ENCODE measurements around the gene SETD2. TPM values are rescaled to one million over a fixed set of nuclear protein-coding genes. Genes with fewer than 3 reads are reported as not detected.

Gene SETD2
- total RNA-seq, 2 experiments from 2014 or later, result 54.1 to 63.3 TPM

GRCh38 chr3:46981932-46982471, 181.9 kb downstream of the SETD2 start:
- Mint-ChIP-seq H3K4me3 (peak overlapping the region; percentile 70), H3K9me3 (no peaks in the 10 kb centered on the region), H3K36me3 (peaks cover 9% of the 10 kb centered on the region), H3K27ac (peak overlapping the region; percentile 64), H3K4me1 (peaks cover 56% of the 10 kb centered on the region), H3K27me3 (no peaks in the 10 kb centered on the region)
- ATAC-seq (ENCODE audit: low read depth), result no peak
- POLR2A ChIA-PET, result interaction anchor here (0.6 to 1.6 kb wide), 4 partner anchors 10 to 615 kb away, joined by 3 to 4 read pairs (median 3); no protein-coding TSS in a partner anchor
- DNase-seq, result no peak

GRCh38 chr3:46979958-46980497, 183.9 kb downstream of the SETD2 start:
- DNase-seq, result no peak
- Mint-ChIP-seq H3K27me3 (no peaks in the 10 kb centered on the region), H3K4me3 (peak overlapping the region; percentile 92), H3K9me3 (no peaks in the 10 kb centered on the region), H3K36me3 (peaks cover 14% of the 10 kb centered on the region), H3K27ac (peak overlapping the region; percentile 83), H3K4me1 (peaks cover 42% of the 10 kb centered on the region)
- peak; percentile 12 for ATAC-seq (ENCODE audit: low read depth)
- POLR2A ChIA-PET, result interaction anchor here (0.6 to 4.5 kb wide), 18 partner anchors 7 to 401 kb away, joined by 3 to 33 read pairs (median 6); partner anchors contain the start of genes PTPN23 and SETD2

GRCh38 chr3:46978985-46979944, 184.6 kb downstream of the SETD2 start, which contains the start of gene NBEAL2:
Gene NBEAL2, plus strand, starts transcription at chr3:46979666. Its CDS starts 196 bp downstream, at chr3:46979862.
- POLR2A ChIA-PET, result interaction anchor here (0.6 to 4.5 kb wide), 19 partner anchors 8 to 401 kb away, joined by 3 to 33 read pairs (median 6); partner anchors contain the start of genes PTPN23 and SETD2
- Mint-ChIP-seq H3K4me3 (peak within 1 kb of the TSS; percentile 92), H3K27ac (peak within 1 kb of the TSS; percentile 89), H3K36me3 (peaks cover 16% of the 10 kb centered on the region), H3K27me3 (no peaks in the 10 kb centered on the region), H3K4me1 (peaks cover 43% of the 10 kb centered on the region), H3K9me3 (no peaks in the 10 kb centered on the region)
- DNase-seq (peak; percentile 96), ATAC-seq (ENCODE audit: low read depth) (peak; percentile 80)

GRCh38 chr3:46978381-46978780, 185.5 kb downstream of the SETD2 start:
- POLR2A ChIA-PET, result interaction anchor here (1.3 to 4.5 kb wide), 4 partner anchors 9 to 31 kb away, joined by 5 to 33 read pairs (median 8); no protein-coding TSS in a partner anchor
- Mint-ChIP-seq H3K4me3 (peak overlapping the region; percentile 98), H3K27ac (peak overlapping the region; percentile 89), H3K4me1 (peaks cover 47% of the 10 kb centered on the region), H3K36me3 (peaks cover 21% of the 10 kb centered on the region), H3K27me3 (no peaks in the 10 kb centered on the region), H3K9me3 (no peaks in the 10 kb centered on the region)
- no peak for ATAC-seq (ENCODE audit: low read depth)
- no peak for DNase-seq

GRCh38 chr3:46977811-46978195, 186.1 kb downstream of the SETD2 start:
- DNase-seq (no peak), ATAC-seq (ENCODE audit: low read depth) (no peak)
- H3K27me3 Mint-ChIP-seq, result no peaks in the 10 kb centered on the region
- peaks cover 48% of the 10 kb centered on the region for H3K4me1 Mint-ChIP-seq
- POLR2A ChIA-PET, result interaction anchor here (1.3 to 4.5 kb wide), 2 partner anchors 10 to 22 kb away, joined by 5 to 33 read pairs; no protein-coding TSS in a partner anchor
- no peaks in the 10 kb centered on the region for H3K9me3 Mint-ChIP-seq
- H3K4me3 Mint-ChIP-seq, result peak overlapping the region; percentile 98
- peaks cover 21% of the 10 kb centered on the region for H3K36me3 Mint-ChIP-seq
- peak overlapping the region; percentile 80 for H3K27ac Mint-ChIP-seq

GRCh38 chr3:46976326-46977190, 187.4 kb downstream of the SETD2 start, which contains the start of gene CCDC12:
Gene CCDC12, minus strand, starts transcription at chr3:46976745. Its CDS starts 13 bp downstream, at chr3:46976732.
- Mint-ChIP-seq H3K4me3 (peak within 1 kb of the TSS; percentile 98), H3K27me3 (no peaks in the 10 kb centered on the region), H3K9me3 (no peaks in the 10 kb centered on the region), H3K4me1 (peaks cover 51% of the 10 kb centered on the region), H3K27ac (peak within 1 kb of the TSS; percentile 97), H3K36me3 (peaks cover 25% of the 10 kb centered on the region)
- POLR2A ChIA-PET, result interaction anchor here (0.6 to 4.5 kb wide), 11 partner anchors 11 to 776 kb away, joined by 3 to 33 read pairs (median 3); partner anchors contain the start of genes CCR5AS and CCRL2
- peak; percentile 89 for DNase-seq
- peak; percentile 81 for ATAC-seq (ENCODE audit: low read depth)

DNA sequence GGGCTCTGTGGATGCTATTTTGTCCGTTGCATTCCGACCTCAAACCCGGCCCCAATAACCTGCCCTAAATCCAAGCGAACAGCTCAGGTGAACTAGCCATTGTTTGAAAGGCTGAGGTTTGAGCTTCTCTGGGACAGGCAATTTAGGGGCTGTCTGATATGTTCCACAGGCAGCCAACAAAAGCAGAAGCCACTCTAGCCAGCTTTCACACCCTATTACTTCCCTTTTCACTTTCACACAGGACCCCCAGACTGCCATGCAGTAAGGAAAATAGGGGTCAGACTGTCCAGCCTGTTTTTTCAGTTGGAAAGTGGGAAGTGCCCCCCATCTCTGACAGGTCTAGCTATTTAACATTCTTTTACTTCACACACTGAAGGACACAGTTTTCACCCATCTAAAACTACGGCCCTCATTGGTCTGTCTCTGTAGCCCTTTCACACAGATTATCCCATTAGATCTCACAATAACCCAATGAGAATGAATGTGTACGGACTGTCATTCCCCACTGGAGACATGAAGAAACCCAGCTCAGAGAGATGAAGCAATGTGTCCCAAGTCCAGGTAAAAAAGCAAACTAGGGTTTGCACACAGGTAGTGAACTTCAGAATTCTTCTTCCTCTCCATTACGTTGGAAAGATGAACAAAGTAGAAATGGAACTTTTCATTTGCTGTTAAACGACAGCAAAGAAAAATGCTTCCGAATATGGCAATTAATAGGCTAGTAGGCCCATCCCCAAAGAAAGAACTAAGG, 189.3 kb downstream of the SETD2 start:
- DNase-seq, result no peak
- ATAC-seq (ENCODE audit: low read depth), result no peak
- H3K4me1 Mint-ChIP-seq, result peaks cover 60% of the 10 kb centered on the region
- peak overlapping the region; percentile 70 for H3K4me3 Mint-ChIP-seq
- H3K9me3 Mint-ChIP-seq, result no peaks in the 10 kb centered on the region
- H3K36me3 Mint-ChIP-seq, result peaks cover 33% of the 10 kb centered on the region
- POLR2A ChIA-PET, result interaction anchor here (1.8 kb wide), 1 partner anchor 12 kb away, joined by 6 read pairs; no protein-coding TSS in a partner anchor
- H3K27ac Mint-ChIP-seq, result peak overlapping the region; percentile 56
- H3K27me3 Mint-ChIP-seq, result no peaks in the 10 kb centered on the region

DNA sequence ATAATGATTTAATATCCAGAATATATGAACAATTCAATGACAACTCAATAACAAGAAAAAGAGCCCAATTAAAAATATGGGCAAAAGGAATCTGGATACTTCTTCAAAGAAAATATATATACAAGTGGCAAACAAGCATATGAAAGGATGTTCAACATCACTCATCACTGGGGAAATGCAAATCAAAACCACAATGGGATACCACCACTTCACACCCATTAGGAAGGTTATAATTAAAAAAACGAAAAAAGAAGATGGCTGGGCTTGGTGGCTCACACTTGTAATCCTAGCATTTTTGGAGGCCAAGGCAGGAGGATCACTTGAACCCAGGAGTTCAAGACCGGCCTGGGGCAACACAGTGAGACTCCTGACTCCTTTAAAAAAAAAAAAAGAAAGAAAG, 191.5 kb downstream of the SETD2 start:
- H3K9me3 Mint-ChIP-seq, result no peaks in the 10 kb centered on the region

GRCh38 chr3:46971742-46972141, 192.2 kb downstream of the SETD2 start:
- Mint-ChIP-seq H3K27ac (peak overlapping the region; percentile 85), H3K4me3 (peak overlapping the region; percentile 75), H3K9me3 (no peaks in the 10 kb centered on the region), H3K36me3 (peaks cover 36% of the 10 kb centered on the region), H3K4me1 (peaks cover 68% of the 10 kb centered on the region), H3K27me3 (no peaks in the 10 kb centered on the region)
- POLR2A ChIA-PET, result interaction anchor here (3.0 kb wide), 1 partner anchor 8 kb away, joined by 12 read pairs; the partner anchor contains the start of gene NBEAL2
- ATAC-seq (ENCODE audit: low read depth) (no peak), DNase-seq (no peak)

More for the DNA sequence above, 191.5 kb downstream of the SETD2 start:
- Mint-ChIP-seq H3K36me3 (peaks cover 33% of the 10 kb centered on the region), H3K4me3 (peak overlapping the region; percentile 75), H3K27me3 (no peaks in the 10 kb centered on the region), H3K27ac (peak overlapping the region; percentile 85), H3K4me1 (peaks cover 63% of the 10 kb centered on the region)
- no peak for ATAC-seq (ENCODE audit: low read depth)
- POLR2A ChIA-PET, result interaction anchor here (3.0 kb wide), 1 partner anchor 7 kb away, joined by 12 read pairs; the partner anchor contains the start of gene NBEAL2
- DNase-seq, result no peak

GRCh38 chr3:46971151-46971550, 192.8 kb downstream of the SETD2 start:
- peak overlapping the region; percentile 75 for H3K4me3 Mint-ChIP-seq
- H3K9me3 Mint-ChIP-seq, result no peaks in the 10 kb centered on the region
- H3K4me1 Mint-ChIP-seq, result peaks cover 70% of the 10 kb centered on the region
- H3K27me3 Mint-ChIP-seq, result no peaks in the 10 kb centered on the region
- POLR2A ChIA-PET, result interaction anchor here (1.2 to 3.0 kb wide), 3 partner anchors 9 to 20 kb away, joined by 3 to 12 read pairs (median 3); partner anchors contain the start of gene NBEAL2
- peaks cover 35% of the 10 kb centered on the region for H3K36me3 Mint-ChIP-seq
- H3K27ac Mint-ChIP-seq, result peak overlapping the region; percentile 85
- DNase-seq, result no peak
- no peak for ATAC-seq (ENCODE audit: low read depth)

- Mint-ChIP-seq H3K4me3 (peak overlapping the region; percentile 29), H3K36me3 (peaks cover 38% of the 10 kb centered on the region), H3K27ac (peak overlapping the region; percentile 85), H3K4me1 (peaks cover 73% of the 10 kb centered on the region), H3K27me3 (no peaks in the 10 kb centered on the region), H3K9me3 (no peaks in the 10 kb centered on the region)
- ATAC-seq (ENCODE audit: low read depth) (no peak), DNase-seq (no peak)
- POLR2A ChIA-PET, result interaction anchor here (1.0 to 3.0 kb wide), 4 partner anchors 9 to 23 kb away, joined by 3 to 12 read pairs (median 4); partner anchors contain the start of gene NBEAL2
These were observed 193.4 kb downstream of the SETD2 start for GRCh38 chr3:46970391-46971091.

Data from activated naive CD8-positive, alpha-beta T cell treated with anti-CD3 and anti-CD28 coated beads, Interleukin-2, amount 10 ng/mL, durations not matched to agents 7 days and 5 days (primary cell).